NK-92 treated with Interleukin-12 subunit alpha and Interleukin-12 subunit beta, amount 100 ng/mL, for 24 hours (cell line): ENCODE data around the gene NSUN7.

Experiments used
- DNase-seq: peaks from one replicate; lab custom pipeline; 2025; lab: John Stamatoyannopoulos, UW

The NSUN7 gene

GRCh38 chr4:40848940-40849339, 99.2 kb downstream of the NSUN7 start:
- DNase-seq = no peak

- no peak for DNase-seq
These were observed 100.7 kb downstream of the NSUN7 start for GRCh38 chr4:40850496-40850895.

GRCh38 chr4:40856277-40856839, 106.6 kb downstream of the NSUN7 start:
- DNase-seq = no peak

GRCh38 chr4:40856840-40857362, 107.1 kb downstream of the NSUN7 start:
- no peak for DNase-seq

GRCh38 chr4:40857956-40858355, 108.2 kb downstream of the NSUN7 start:
- DNase-seq = no peak

GRCh38 chr4:40858962-40859361, 109.2 kb downstream of the NSUN7 start:
- DNase-seq = no peak
